NCI-H446 treated with DMSO at 0.1 percent for 48 hours (cell line): ENCODE results near the gene ABLIM1.
A peak's percentile ranks its signal among the peaks of the same experiment; 100 is the strongest.

Experiments
- DNase-seq: peaks from one replicate; lab custom pipeline; 2025; lab: John Stamatoyannopoulos, UW

The ABLIM1 gene

GRCh38 chr10:114581071-114581470, 77.0 kb downstream of the ABLIM1 start:
- DNase-seq: no peak

- no peak for DNase-seq
Measured at GRCh38 chr10:114577133-114577532, 80.9 kb downstream of the ABLIM1 start.

- no peak for DNase-seq
Measured at GRCh38 chr10:114576716-114577115, 81.4 kb downstream of the ABLIM1 start.

- DNase-seq: peak; percentile 18
Measured at GRCh38 chr10:114576132-114576487, 82.0 kb downstream of the ABLIM1 start.

GRCh38 chr10:114575417-114576131, 82.5 kb downstream of the ABLIM1 start:
- no peak for DNase-seq

- no peak for DNase-seq
Measured at GRCh38 chr10:114573330-114574045, 84.6 kb downstream of the ABLIM1 start.

GRCh38 chr10:114571316-114571999, 86.6 kb downstream of the ABLIM1 start:
- peak; percentile 30 for DNase-seq

- no peak for DNase-seq
Measured at GRCh38 chr10:114566064-114566463, 92.0 kb downstream of the ABLIM1 start.

GRCh38 chr10:114565066-114565465, 93.0 kb downstream of the ABLIM1 start:
- no peak for DNase-seq

- no peak for DNase-seq
Measured at GRCh38 chr10:114561008-114561523, 97.0 kb downstream of the ABLIM1 start.

GRCh38 chr10:114560144-114560543, 97.9 kb downstream of the ABLIM1 start:
- DNase-seq: no peak

GRCh38 chr10:114559636-114560035, 98.4 kb downstream of the ABLIM1 start:
- DNase-seq: no peak

GRCh38 chr10:114557854-114558253, 100.2 kb downstream of the ABLIM1 start:
- no peak for DNase-seq

- no peak for DNase-seq
Measured at GRCh38 chr10:114556236-114557122, 101.6 kb downstream of the ABLIM1 start.

GRCh38 chr10:114553436-114553835, 104.6 kb downstream of the ABLIM1 start:
- no peak for DNase-seq

GRCh38 chr10:114552050-114552449, 106.0 kb downstream of the ABLIM1 start:
- no peak for DNase-seq

GRCh38 chr10:114551636-114551972, 106.5 kb downstream of the ABLIM1 start:
- no peak for DNase-seq

GRCh38 chr10:114550756-114551635, 107.1 kb downstream of the ABLIM1 start:
- peak; percentile 70 for DNase-seq

- no peak for DNase-seq
Measured at GRCh38 chr10:114548662-114549061, 109.4 kb downstream of the ABLIM1 start.

GRCh38 chr10:114547514-114547913, 110.6 kb downstream of the ABLIM1 start:
- DNase-seq: no peak

GRCh38 chr10:114547056-114547455, 111.0 kb downstream of the ABLIM1 start:
- no peak for DNase-seq
